ENCODE results near the gene ELOB. TPM values are rescaled to one million over a fixed set of nuclear protein-coding genes. Genes with fewer than 3 reads are reported as not detected.
A peak's percentile ranks its signal among the peaks of the same experiment; 100 is the strongest.

ELOB gene
- total and polyA plus RNA-seq, 2 of the 13 experiments (the other 11 are each of a cell fraction or from before 2014, with no cell fraction given), result 208 to 225 TPM

- TF ChIP-seq, protein P1, sequence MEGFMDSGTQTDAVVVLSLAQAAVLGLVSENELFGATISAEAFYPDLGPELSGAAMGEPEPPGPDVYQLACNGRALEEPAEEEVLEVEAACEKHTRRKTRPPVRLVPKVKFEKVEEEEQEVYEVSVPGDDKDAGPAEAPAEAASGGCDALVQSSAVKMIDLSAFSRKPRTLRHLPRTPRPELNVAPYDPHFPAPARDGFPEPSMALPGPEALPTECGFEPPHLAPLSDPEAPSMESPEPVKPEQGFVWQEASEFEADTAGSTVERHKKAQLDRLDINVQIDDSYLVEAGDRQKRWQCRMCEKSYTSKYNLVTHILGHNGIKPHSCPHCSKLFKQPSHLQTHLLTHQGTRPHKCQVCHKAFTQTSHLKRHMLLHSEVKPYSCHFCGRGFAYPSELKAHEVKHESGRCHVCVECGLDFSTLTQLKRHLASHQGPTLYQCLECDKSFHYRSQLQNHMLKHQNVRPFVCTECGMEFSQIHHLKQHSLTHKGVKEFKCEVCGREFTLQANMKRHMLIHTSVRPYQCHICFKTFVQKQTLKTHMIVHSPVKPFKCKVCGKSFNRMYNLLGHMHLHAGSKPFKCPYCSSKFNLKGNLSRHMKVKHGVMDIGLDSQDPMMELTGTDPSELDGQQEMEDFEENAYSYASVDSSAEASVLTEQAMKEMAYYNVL (CRISPR knock-in tag; IDR thresholded peaks at IDR 0.05; ENCODE audit: borderline replicate concordance), result no peak; the same call in 1 of the 2 replicates
- TF ChIP-seq ZNF354B (CRISPR knock-in tag; IDR thresholded peaks at IDR 0.05), result no peak
- TF ChIP-seq RFXANK (CRISPR knock-in tag; IDR thresholded peaks at IDR 0.05), result no peak
- no peak for TF ChIP-seq ZFP90 (CRISPR knock-in tag; IDR thresholded peaks at IDR 0.05; ENCODE audit: borderline replicate concordance)
- TF ChIP-seq ZNF383 (CRISPR knock-in tag; IDR thresholded peaks at IDR 0.05; ENCODE audit: borderline replicate concordance), result no peak
- no peak for TF ChIP-seq NR2F1 (CRISPR knock-in tag; IDR thresholded peaks at IDR 0.05)
- TF ChIP-seq, protein P2, sequence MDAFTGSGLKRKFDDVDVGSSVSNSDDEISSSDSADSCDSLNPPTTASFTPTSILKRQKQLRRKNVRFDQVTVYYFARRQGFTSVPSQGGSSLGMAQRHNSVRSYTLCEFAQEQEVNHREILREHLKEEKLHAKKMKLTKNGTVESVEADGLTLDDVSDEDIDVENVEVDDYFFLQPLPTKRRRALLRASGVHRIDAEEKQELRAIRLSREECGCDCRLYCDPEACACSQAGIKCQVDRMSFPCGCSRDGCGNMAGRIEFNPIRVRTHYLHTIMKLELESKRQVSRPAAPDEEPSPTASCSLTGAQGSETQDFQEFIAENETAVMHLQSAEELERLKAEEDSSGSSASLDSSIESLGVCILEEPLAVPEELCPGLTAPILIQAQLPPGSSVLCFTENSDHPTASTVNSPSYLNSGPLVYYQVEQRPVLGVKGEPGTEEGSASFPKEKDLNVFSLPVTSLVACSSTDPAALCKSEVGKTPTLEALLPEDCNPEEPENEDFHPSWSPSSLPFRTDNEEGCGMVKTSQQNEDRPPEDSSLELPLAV (CRISPR knock-in tag; conservative IDR thresholded peaks at IDR 0.05; ENCODE audit: low read depth), result no peak
- TF ChIP-seq E2F2 (CRISPR knock-in tag; IDR thresholded peaks at IDR 0.05; ENCODE audit: borderline replicate concordance), result no peak; the same call in 1 of the 2 replicates
- TF ChIP-seq ZNF512B (CRISPR knock-in tag; IDR thresholded peaks at IDR 0.05; ENCODE audit: borderline replicate concordance), result no peak
- TF ChIP-seq SP140L (CRISPR knock-in tag; IDR thresholded peaks at IDR 0.05; ENCODE audit: borderline replicate concordance), result no peak
- TF ChIP-seq, protein P3, sequence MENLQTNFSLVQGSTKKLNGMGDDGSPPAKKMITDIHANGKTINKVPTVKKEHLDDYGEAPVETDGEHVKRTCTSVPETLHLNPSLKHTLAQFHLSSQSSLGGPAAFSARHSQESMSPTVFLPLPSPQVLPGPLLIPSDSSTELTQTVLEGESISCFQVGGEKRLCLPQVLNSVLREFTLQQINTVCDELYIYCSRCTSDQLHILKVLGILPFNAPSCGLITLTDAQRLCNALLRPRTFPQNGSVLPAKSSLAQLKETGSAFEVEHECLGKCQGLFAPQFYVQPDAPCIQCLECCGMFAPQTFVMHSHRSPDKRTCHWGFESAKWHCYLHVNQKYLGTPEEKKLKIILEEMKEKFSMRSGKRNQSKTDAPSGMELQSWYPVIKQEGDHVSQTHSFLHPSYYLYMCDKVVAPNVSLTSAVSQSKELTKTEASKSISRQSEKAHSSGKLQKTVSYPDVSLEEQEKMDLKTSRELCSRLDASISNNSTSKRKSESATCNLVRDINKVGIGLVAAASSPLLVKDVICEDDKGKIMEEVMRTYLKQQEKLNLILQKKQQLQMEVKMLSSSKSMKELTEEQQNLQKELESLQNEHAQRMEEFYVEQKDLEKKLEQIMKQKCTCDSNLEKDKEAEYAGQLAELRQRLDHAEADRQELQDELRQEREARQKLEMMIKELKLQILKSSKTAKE (CRISPR knock-in tag; IDR thresholded peaks at IDR 0.05; ENCODE audit: borderline replicate concordance), result no peak
- 0 out of 2 replicates have a peak, but pooled peaks have one; percentile 36 for TF ChIP-seq MTF2 (CRISPR knock-in tag; IDR thresholded peaks at IDR 0.05; ENCODE audit: borderline replicate concordance)
- TF ChIP-seq TIGD3 (CRISPR knock-in tag; IDR thresholded peaks at IDR 0.05; ENCODE audit: borderline replicate concordance), result no peak
- no peak for TF ChIP-seq ZNF589 (CRISPR knock-in tag; conservative IDR thresholded peaks at IDR 0.05)
- no peak for TF ChIP-seq HNRNPUL1 (IDR thresholded peaks at IDR 0.05; ENCODE audit: low read depth, low read length)
Observed at GRCh38 chr16:2777231-2777902, at the start of gene ELOB (continued).

All from HepG2 (cell line).